ENCODE data around the gene CDC42BPG. TPM values are rescaled to one million over a fixed set of nuclear protein-coding genes. Genes with fewer than 3 reads are reported as not detected.

Gene CDC42BPG
- total and polyA plus RNA-seq, 2 donors (not counting 1 experiment from before 2014, with no cell fraction given) = 0.03 to 0.33 TPM

DNA sequence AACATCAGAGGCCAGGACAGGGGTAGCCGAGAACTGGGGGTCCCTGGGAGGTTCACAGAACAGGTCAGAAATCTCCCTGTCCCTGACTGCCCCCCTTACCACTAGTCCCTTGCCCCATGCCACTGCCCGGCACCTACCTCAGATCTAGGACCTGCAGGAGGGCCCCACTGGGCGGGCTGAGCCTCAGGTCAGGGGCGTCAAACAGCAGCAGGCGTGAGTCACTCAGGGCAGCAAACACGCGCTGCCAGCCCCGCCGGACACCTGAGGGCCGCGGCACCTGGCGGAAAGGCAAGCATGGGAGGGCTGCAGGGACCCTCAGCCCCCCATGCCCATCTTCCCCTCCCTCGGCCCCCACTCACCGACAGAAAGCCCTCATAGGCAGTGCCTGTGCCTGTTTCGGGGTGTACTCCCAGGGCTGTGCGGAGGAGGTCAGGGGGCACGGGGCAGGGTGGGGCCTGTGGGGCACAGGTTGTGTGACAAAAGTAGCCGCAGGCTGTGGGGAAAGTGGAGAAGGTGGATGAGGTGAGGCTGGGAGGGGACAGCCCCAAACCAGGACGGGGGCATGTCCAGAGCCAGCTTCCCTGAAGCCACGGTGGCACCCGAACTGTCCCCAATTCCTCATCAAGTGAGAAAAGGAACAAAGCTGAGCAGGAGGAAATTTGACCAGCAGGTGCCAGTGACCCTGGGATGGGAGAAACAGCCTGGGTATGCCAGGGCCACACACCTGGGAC, 11.8 kb downstream of the CDC42BPG start:
- Histone ChIP-seq H3K4me1 (ENCODE audit: control insufficient read depth, extremely low read depth, insufficient read depth, low read length) (no peaks in the 10 kb centered on the region), H4K20me1 (ENCODE audit: control insufficient read depth, extremely low read depth, insufficient read depth, low read length) (no peaks in the 10 kb centered on the region), H3K27me3 (ENCODE audit: control insufficient read depth, insufficient read depth, low read length) (no peaks in the 10 kb centered on the region), H3K4me3 (replicated peaks in 1 of 4; ENCODE audit: control extremely low read depth in 1 of 4, insufficient read depth in 1 of 4, low read depth in 3 of 4, low read length in 4 of 4) (no peak overlapping the region), H3K36me3 (ENCODE audit: control insufficient read depth, insufficient read depth, low read length) (no peaks in the 10 kb centered on the region), H3K27ac (ENCODE audit: insufficient read depth, low read length) (no peak overlapping the region), H3K9me3 (ENCODE audit: control insufficient read depth, insufficient read depth, low read depth, low read length) (no peaks in the 10 kb centered on the region), H3K79me2 (ENCODE audit: control insufficient read depth, insufficient read depth, low read length) (no peaks in the 10 kb centered on the region), H3K9ac (ENCODE audit: insufficient read depth, low read length) (no peak overlapping the region), H2AFZ (ENCODE audit: low read length) (no peak overlapping the region), H3K4me2 (ENCODE audit: extremely low read depth, insufficient read depth, low read length) (no peak overlapping the region)
- TF ChIP-seq EZH2 (IDR thresholded peaks at IDR 0.05; ENCODE audit: low read length, missing control alignments) = no peak
- no peak for TF ChIP-seq CTCF (conservative IDR thresholded peaks at IDR 0.05 in 1 of 2, IDR thresholded peaks at IDR 0.05 in 1 of 2; ENCODE audit: low read depth in 1 of 2, low read length in 2 of 2)
- DNase-seq (ENCODE audit: low read depth in 2 of 2) = no peak

GRCh38 chr11:64831411-64831891, 13.0 kb downstream of the CDC42BPG start:
- Histone ChIP-seq H3K36me3 (ENCODE audit: control insufficient read depth, insufficient read depth, low read length) (no peaks in the 10 kb centered on the region), H3K9ac (ENCODE audit: insufficient read depth, low read length) (no peak overlapping the region), H3K4me1 (ENCODE audit: control insufficient read depth, extremely low read depth, insufficient read depth, low read length) (no peaks in the 10 kb centered on the region), H3K79me2 (ENCODE audit: control insufficient read depth, insufficient read depth, low read length) (no peaks in the 10 kb centered on the region), H3K27ac (ENCODE audit: insufficient read depth, low read length) (no peak overlapping the region), H2AFZ (ENCODE audit: low read length) (no peak overlapping the region), H3K4me2 (ENCODE audit: extremely low read depth, insufficient read depth, low read length) (no peak overlapping the region), H3K27me3 (ENCODE audit: control insufficient read depth, insufficient read depth, low read length) (no peaks in the 10 kb centered on the region), H4K20me1 (ENCODE audit: control insufficient read depth, extremely low read depth, insufficient read depth, low read length) (no peaks in the 10 kb centered on the region), H3K4me3 (replicated peaks in 1 of 4; ENCODE audit: control extremely low read depth in 1 of 4, insufficient read depth in 1 of 4, low read depth in 3 of 4, low read length in 4 of 4) (no peak overlapping the region), H3K9me3 (ENCODE audit: control insufficient read depth, insufficient read depth, low read depth, low read length) (no peaks in the 10 kb centered on the region)
- no peak for DNase-seq (ENCODE audit: low read depth in 2 of 2)
- TF ChIP-seq EZH2 (IDR thresholded peaks at IDR 0.05; ENCODE audit: low read length, missing control alignments) (no peak), CTCF (conservative IDR thresholded peaks at IDR 0.05 in 1 of 2, IDR thresholded peaks at IDR 0.05 in 1 of 2; ENCODE audit: low read depth in 1 of 2, low read length in 2 of 2) (no peak)

DNA sequence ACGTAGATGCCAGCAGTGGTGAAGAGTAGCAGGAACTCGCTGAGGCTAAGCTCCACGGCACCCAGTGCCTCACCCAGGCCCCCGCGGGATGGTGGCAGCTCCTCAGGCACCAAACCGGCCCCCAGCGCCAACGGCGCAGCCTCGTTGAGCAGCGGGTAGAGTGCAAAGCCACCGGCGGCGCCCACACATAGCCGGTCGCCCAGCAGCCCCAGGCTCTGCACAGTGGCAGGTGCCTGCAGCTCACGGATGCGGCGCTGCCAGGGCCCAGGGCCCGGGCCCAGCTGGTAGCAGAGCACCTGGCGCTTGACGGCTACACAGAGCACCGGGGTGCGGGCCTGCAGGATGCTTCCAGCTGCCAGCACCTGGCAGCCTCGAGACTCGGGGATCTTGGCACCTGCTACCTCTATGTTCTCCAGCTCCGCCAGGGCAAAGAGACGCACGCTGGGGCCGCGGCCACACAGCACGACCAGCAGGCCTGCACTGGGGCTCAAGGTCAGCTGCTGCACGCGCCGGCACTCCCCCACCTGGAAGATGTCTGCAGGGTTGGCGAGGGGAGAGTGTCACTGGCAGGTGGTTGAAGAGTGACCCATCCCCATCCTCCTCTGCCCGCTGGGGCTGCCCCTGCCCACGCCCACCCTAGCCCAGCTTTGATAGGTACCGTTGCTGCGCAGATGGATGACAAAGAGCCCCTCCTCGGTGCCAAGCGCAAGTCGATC, 14.8 kb downstream of the CDC42BPG start:
- no peak overlapping the region for H3K9ac ChIP-seq (ENCODE audit: insufficient read depth, low read length)
- H4K20me1 ChIP-seq (ENCODE audit: control insufficient read depth, extremely low read depth, insufficient read depth, low read length) = no peaks in the 10 kb centered on the region
- H3K4me3 ChIP-seq (replicated peaks in 1 of 4; ENCODE audit: control extremely low read depth in 1 of 4, insufficient read depth in 1 of 4, low read depth in 3 of 4, low read length in 4 of 4) = no peak overlapping the region
- no peaks in the 10 kb centered on the region for H3K27me3 ChIP-seq (ENCODE audit: control insufficient read depth, insufficient read depth, low read length)
- no peaks in the 10 kb centered on the region for H3K4me1 ChIP-seq (ENCODE audit: control insufficient read depth, extremely low read depth, insufficient read depth, low read length)
- H3K36me3 ChIP-seq (ENCODE audit: control insufficient read depth, insufficient read depth, low read length) = no peaks in the 10 kb centered on the region
- no peak overlapping the region for H3K4me2 ChIP-seq (ENCODE audit: extremely low read depth, insufficient read depth, low read length)
- no peak for TF ChIP-seq EZH2 (IDR thresholded peaks at IDR 0.05; ENCODE audit: low read length, missing control alignments)
- no peak for TF ChIP-seq CTCF (conservative IDR thresholded peaks at IDR 0.05 in 1 of 2, IDR thresholded peaks at IDR 0.05 in 1 of 2; ENCODE audit: low read depth in 1 of 2, low read length in 2 of 2)
- H3K9me3 ChIP-seq (ENCODE audit: control insufficient read depth, insufficient read depth, low read depth, low read length) = no peaks in the 10 kb centered on the region
- DNase-seq (ENCODE audit: low read depth in 2 of 2) = no peak
- no peak overlapping the region for H3K27ac ChIP-seq (ENCODE audit: insufficient read depth, low read length)
- H2AFZ ChIP-seq (ENCODE audit: low read length) = no peak overlapping the region
- no peaks in the 10 kb centered on the region for H3K79me2 ChIP-seq (ENCODE audit: control insufficient read depth, insufficient read depth, low read length)
